Karpas-422 (cell line): ENCODE results near the gene MFF. TPM values are rescaled to one million over a fixed set of nuclear protein-coding genes. Genes with fewer than 3 reads are reported as not detected.

Source experiments
- DNase-seq: peaks from one replicate; pipeline ENCODE4 v3.0.0-alpha.2; 2015
- H2AFZ ChIP-seq: fragments of 200-600 bp; sonication (generic); 2 replicates; pipeline ENCODE4 v1.6.1; 2014; ENCODE audit warnings: antibody characterized with exemption, low read length, mixed read lengths
- H3K27ac ChIP-seq: fragments of 200-600 bp; sonication (generic); 2 replicates; pipeline ENCODE4 v1.5.1; 2014; ENCODE audit warnings: mild to moderate bottlenecking, low read length, moderate library complexity
- H3K27me3 ChIP-seq: fragments of 200-600 bp; sonication (generic); 2 replicates; pipeline ENCODE4 v1.6.1; 2014; ENCODE audit warnings: low read length, mixed read lengths
- H3K36me3 ChIP-seq: fragments of 200-600 bp; sonication (generic); 2 replicates; pipeline ENCODE4 v1.6.1; 2014; ENCODE audit warnings: low read length, mixed read lengths; ENCODE audit not compliant: insufficient read depth
- H3K4me1 ChIP-seq: fragments of 200-600 bp; sonication (generic); 2 replicates; pipeline ENCODE4 v1.6.1; 2014; ENCODE audit warnings: mild to moderate bottlenecking, low read length, mixed read lengths
- H3K4me2 ChIP-seq: fragments of 200-600 bp; sonication (generic); 2 replicates; pipeline ENCODE4 v1.6.1; 2014; ENCODE audit warnings: low read length, low read depth, mild to moderate bottlenecking; ENCODE audit not compliant: poor library complexity, severe bottlenecking
- H3K4me3 ChIP-seq: fragments of 200-600 bp; sonication (generic); 2 replicates; pipeline ENCODE4 v1.5.1; 2014; ENCODE audit warnings: mild to moderate bottlenecking, antibody characterized with exemption, low read length, mixed read lengths
- H3K79me2 ChIP-seq: fragments of 200-600 bp; sonication (generic); 2 replicates; pipeline ENCODE4 v1.6.1; 2014; ENCODE audit warnings: mild to moderate bottlenecking, low read length, mixed read lengths
- H3K9ac ChIP-seq: fragments of 200-600 bp; sonication (generic); 2 replicates; pipeline ENCODE4 v1.6.0; 2014; ENCODE audit warnings: low read length
- H3K9me2 ChIP-seq: fragments of 200-600 bp; sonication (generic), shearing (Covaris generic); replicated peaks from 2 replicates; pipeline ENCODE4 v1.6.0; 2014; ENCODE audit warnings: mild to moderate bottlenecking, low read length, moderate library complexity; ENCODE audit not compliant: insufficient read depth
- H3K9me3 ChIP-seq: fragments of 300-700, 200-600 bp; sonication (generic); 2 replicates; pipeline ENCODE4 v1.6.1; 2014; ENCODE audit warnings: low read length, mixed read lengths
- H4K20me1 ChIP-seq: fragments of 200-600 bp; sonication (generic); 2 replicates; pipeline ENCODE4 v1.6.1; 2014; ENCODE audit warnings: mild to moderate bottlenecking, antibody characterized with exemption, low read length, low read depth; ENCODE audit not compliant: insufficient read depth
- total RNA-seq: library from RNA; depleted of rRNA; stranded (reverse); fragments of >200 nt; shearing (Covaris generic); gene quantifications from 2 replicates; pipeline ENCODE4 v1.2.3, GENCODE V29; 2014; ENCODE audit warnings: low replicate concordance

The MFF gene
- total RNA-seq, 1 experiment from 2014 or later: 198 TPM

DNA sequence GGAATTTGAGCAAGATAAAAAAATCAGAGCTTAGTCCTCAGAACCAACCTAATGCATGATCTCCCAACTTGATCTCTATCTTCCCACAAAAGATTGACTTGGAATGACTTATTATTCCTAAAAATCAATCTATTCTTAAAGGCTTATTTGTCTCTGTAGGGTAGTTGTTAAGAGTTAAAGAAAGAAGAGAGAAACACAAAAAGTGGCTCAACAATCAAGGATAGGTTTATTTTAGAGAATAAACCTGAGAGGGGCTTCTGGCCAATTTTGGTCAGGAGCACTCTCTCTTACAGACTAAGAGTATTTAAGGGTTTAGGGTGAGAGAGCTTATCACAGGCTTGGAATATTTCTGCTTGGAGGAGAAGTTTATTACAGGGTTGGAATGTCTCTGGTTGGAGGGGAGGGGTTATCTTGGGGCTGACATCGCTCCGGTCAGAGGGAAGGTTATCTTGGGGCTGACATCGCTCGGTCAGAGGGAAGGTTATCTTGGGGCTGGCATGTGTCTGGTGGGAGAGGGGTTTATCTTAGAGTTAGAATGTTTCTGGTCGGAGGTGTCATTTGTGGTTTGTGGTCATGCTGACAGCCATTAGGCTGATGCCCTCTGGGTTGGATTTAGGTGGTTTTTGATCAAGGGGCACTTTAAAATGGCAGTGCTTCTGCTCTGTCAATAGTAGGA, 2.4 kb upstream of the MFF start:
- Histone ChIP-seq H3K4me1 (peaks cover 24% of the 10 kb centered on the region), H3K27me3 (no peaks in the 10 kb centered on the region), H3K36me3 (no peaks in the 10 kb centered on the region), H3K9ac (no peak overlapping the region), H3K79me2 (peaks cover 30% of the 10 kb centered on the region), H2AFZ (no peak overlapping the region), H3K4me2 (no peak overlapping the region), H3K27ac (no peak overlapping the region), H4K20me1 (no peaks in the 10 kb centered on the region), H3K4me3 (no peak overlapping the region), H3K9me3 (no peaks in the 10 kb centered on the region; the same call in 1 of the 2 replicates), H3K9me2 (no peaks in the 10 kb centered on the region; the same call in 1 of the 2 replicates)
- DNase-seq: no peak

DNA sequence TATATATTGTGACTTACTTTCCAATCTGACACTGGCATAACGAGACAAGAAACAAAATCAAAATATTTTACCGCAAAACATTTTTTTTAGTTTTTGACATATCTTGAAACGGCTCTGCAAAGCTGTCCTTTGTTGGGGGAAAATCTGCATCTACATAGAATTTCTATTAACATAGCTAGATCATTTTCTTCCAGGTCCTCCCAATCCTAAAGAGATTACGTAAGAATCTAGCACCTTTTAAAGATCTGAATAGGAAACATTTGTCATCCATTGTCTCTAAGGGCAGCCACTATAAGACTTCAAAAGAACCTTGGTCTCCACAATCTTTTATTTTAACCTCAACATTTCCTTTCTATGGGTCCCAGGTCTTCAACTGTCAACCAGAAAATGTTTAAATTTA, 1.2 kb upstream of the MFF start:
- no peaks in the 10 kb centered on the region; the same call in 1 of the 2 replicates for H3K9me2 ChIP-seq
- peaks cover 42% of the 10 kb centered on the region for H3K79me2 ChIP-seq
- H4K20me1 ChIP-seq: no peaks in the 10 kb centered on the region
- H3K36me3 ChIP-seq: 0 out of 2 replicates have a peak, but pooled peaks cover 7% of the 10 kb centered on the region
- no peak overlapping the region for H2AFZ ChIP-seq
- no peak overlapping the region for H3K27ac ChIP-seq
- peak overlapping the region; percentile 90; the same call in 1 of the 2 replicates for H3K4me3 ChIP-seq
- no peak for DNase-seq
- no peaks in the 10 kb centered on the region for H3K27me3 ChIP-seq
- H3K4me2 ChIP-seq: peak overlapping the region; percentile 85
- no peak overlapping the region for H3K9ac ChIP-seq
- H3K9me3 ChIP-seq: no peaks in the 10 kb centered on the region; the same call in 1 of the 2 replicates
- H3K4me1 ChIP-seq: peaks cover 31% of the 10 kb centered on the region

DNA sequence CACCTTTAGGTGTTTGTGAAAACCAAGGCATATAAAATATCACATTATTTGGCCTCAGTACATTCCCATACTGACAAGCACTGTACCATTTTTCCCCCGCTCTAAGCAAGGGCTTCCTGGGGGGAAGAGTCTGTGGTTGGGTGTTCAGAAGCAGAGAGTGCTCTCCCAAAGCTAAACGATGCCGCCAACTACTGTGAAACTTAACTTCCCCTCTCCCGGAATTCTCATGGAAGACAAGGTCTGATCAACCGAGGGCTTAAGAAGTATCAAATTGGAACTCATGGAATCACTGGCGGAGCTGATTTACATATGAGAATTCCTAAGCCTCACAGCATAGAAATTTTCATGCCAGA, 433 bp upstream of the MFF start:
- no peak for DNase-seq
- Histone ChIP-seq H2AFZ (peak overlapping the region; percentile 85), H3K9ac (peak overlapping the region; percentile 90), H3K4me2 (peak overlapping the region; percentile 85), H3K27me3 (no peaks in the 10 kb centered on the region), H3K9me3 (no peaks in the 10 kb centered on the region; the same call in 1 of the 2 replicates), H3K4me3 (peak overlapping the region; percentile 90), H4K20me1 (no peaks in the 10 kb centered on the region), H3K9me2 (no peaks in the 10 kb centered on the region; the same call in 1 of the 2 replicates), H3K79me2 (peaks cover 50% of the 10 kb centered on the region), H3K4me1 (peaks cover 31% of the 10 kb centered on the region), H3K27ac (no peak overlapping the region), H3K36me3 (peaks cover 9% of the 10 kb centered on the region; the same call in 1 of the 2 replicates)

DNA sequence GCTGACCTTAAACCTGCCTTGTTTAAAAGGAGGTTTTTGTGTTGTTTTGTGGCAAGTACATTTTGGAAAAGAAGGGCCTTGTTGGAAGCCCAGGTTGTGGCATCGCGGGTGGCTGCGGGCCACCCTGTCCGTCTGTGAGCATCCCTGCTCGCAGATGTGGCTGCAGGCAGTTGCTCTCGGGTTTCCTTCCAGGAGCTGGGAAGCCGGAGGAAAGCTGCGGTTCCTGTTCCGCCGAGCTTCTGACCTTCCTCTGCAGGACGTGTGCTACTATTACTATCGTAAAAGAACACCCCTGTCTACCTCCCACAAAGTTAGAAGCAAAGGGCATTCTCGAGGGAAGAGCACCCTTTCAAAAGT, 766 bp downstream of the MFF start:
- H3K9me2 ChIP-seq: no peaks in the 10 kb centered on the region; the same call in 1 of the 2 replicates
- peaks cover 31% of the 10 kb centered on the region for H3K4me1 ChIP-seq
- DNase-seq: no peak
- peaks cover 62% of the 10 kb centered on the region for H3K79me2 ChIP-seq
- peak overlapping the region; percentile 90 for H3K4me3 ChIP-seq
- peak overlapping the region; percentile 54; the same call in 1 of the 2 replicates for H3K27ac ChIP-seq
- H3K27me3 ChIP-seq: no peaks in the 10 kb centered on the region
- H3K9me3 ChIP-seq: no peaks in the 10 kb centered on the region; the same call in 1 of the 2 replicates
- H3K9ac ChIP-seq: peak overlapping the region; percentile 90
- peaks cover 18% of the 10 kb centered on the region; the same call in 1 of the 2 replicates for H3K36me3 ChIP-seq
- no peaks in the 10 kb centered on the region for H4K20me1 ChIP-seq
- H2AFZ ChIP-seq: 0 out of 2 replicates have a peak overlapping the region, but pooled peaks have one; percentile 55
- peak overlapping the region; percentile 85 for H3K4me2 ChIP-seq

DNA sequence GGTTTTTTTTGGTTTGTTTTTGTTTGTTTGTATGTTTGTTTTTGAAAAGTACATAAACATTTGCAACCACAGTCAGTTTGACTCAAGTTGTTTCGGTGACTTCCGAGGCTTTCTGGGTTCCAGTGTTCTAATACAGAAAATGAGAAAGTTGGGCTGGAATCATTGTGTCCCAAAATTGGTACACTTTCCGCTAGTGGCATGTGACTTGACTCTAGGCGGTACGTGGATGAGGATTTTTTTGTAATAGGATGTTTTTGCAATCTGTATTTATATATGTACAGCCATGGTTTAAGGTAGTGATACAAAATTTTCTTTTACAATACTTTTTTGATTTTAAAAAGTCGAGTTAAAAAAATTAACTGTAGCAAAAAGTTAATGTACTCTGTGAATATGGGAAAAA, 1.7 kb downstream of the MFF start:
- Histone ChIP-seq H3K4me2 (peak overlapping the region; percentile 85), H3K36me3 (peaks cover 27% of the 10 kb centered on the region; the same call in 1 of the 2 replicates), H3K9ac (peak overlapping the region; percentile 90), H3K27ac (no peak overlapping the region), H3K9me2 (no peaks in the 10 kb centered on the region; the same call in 1 of the 2 replicates), H3K4me3 (peak overlapping the region; percentile 90), H3K79me2 (peaks cover 71% of the 10 kb centered on the region), H4K20me1 (no peaks in the 10 kb centered on the region), H3K9me3 (no peaks in the 10 kb centered on the region; the same call in 1 of the 2 replicates), H2AFZ (no peak overlapping the region), H3K27me3 (no peaks in the 10 kb centered on the region), H3K4me1 (peaks cover 31% of the 10 kb centered on the region)
- no peak for DNase-seq

DNA sequence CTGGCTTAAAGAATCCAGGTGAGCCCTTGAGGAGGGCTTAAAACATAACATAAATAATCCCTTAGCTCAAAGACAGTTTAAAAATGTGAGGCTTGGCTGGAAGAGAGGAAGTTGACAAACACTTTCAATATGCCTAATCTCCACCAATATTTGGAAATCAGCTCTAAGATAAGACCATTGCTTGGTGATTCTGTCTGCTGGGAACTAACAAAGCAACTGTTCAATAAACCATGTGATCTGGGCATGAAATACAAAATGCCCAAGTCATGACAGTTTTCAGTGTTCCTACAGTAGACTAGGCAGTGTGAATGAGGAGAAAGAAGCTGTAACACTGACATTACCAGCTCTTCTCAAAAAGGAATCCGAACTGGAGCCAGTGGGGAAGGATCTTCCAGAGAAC, 10.7 kb downstream of the MFF start:
- Histone ChIP-seq H3K79me2 (peaks cover 42% of the 10 kb centered on the region), H3K9ac (no peak overlapping the region), H4K20me1 (no peaks in the 10 kb centered on the region), H3K27ac (no peak overlapping the region), H3K27me3 (no peaks in the 10 kb centered on the region), H3K4me1 (no peaks in the 10 kb centered on the region), H3K36me3 (peaks cover 46% of the 10 kb centered on the region; the same call in 1 of the 2 replicates), H3K4me3 (no peak overlapping the region), H3K9me3 (no peaks in the 10 kb centered on the region), H3K4me2 (no peak overlapping the region), H3K9me2 (no peaks in the 10 kb centered on the region), H2AFZ (no peak overlapping the region)
- no peak for DNase-seq

DNA sequence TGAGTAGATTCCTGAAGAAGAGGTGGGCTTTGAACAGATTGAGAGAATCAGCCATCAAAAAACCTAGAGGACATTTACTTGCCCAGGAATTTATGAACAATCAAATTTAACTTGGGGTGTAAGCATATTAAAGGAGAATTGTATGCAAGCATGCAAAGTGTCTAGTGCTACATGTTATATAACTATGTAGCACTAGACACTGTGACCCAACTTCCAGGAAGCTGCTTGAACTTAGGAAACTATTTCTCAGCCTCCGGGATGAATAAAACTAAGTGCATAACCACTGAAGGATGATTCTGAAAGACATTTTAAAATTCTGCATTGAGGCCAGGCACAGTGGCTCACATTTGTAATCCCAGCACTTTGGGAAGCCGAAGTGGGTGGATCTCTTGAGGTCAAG, 12.4 kb downstream of the MFF start:
- Histone ChIP-seq H3K36me3 (peaks cover 38% of the 10 kb centered on the region; the same call in 1 of the 2 replicates), H3K4me1 (no peaks in the 10 kb centered on the region), H3K27me3 (no peaks in the 10 kb centered on the region), H3K4me2 (no peak overlapping the region), H4K20me1 (no peaks in the 10 kb centered on the region), H3K9ac (no peak overlapping the region), H3K27ac (no peak overlapping the region), H3K79me2 (peaks cover 29% of the 10 kb centered on the region), H3K4me3 (no peak overlapping the region), H2AFZ (no peak overlapping the region), H3K9me3 (no peaks in the 10 kb centered on the region), H3K9me2 (no peaks in the 10 kb centered on the region)
- DNase-seq: no peak

DNA sequence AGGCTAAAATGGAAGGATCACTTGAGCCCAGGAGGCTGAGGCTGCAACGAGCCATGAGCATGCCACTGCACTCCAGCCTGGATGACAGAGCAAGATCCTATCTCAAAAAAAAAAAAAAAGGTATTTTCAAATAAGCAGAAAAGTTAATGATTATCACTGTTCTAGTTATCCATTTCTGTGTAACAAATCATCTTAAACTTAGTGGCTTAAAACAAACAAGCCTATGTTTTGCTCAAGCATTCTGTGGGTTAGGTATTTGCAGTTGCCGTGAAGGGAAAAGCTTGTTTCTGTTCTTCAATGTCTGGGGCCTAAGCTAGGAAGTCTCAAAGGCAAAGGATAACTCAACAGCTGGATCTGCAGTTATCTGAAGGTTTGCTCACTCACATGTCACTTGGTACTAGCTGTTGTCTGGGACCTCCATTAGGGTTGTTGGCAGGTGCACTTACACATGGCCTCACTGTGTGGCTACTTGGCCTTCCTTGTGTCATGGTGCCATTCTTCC, 14.1 kb downstream of the MFF start:
- Histone ChIP-seq H3K27ac (no peak overlapping the region), H3K79me2 (peaks cover 17% of the 10 kb centered on the region), H3K9me3 (no peaks in the 10 kb centered on the region), H2AFZ (no peak overlapping the region), H4K20me1 (no peaks in the 10 kb centered on the region), H3K27me3 (no peaks in the 10 kb centered on the region), H3K4me1 (no peaks in the 10 kb centered on the region), H3K4me2 (no peak overlapping the region), H3K9me2 (no peaks in the 10 kb centered on the region), H3K4me3 (no peak overlapping the region), H3K9ac (no peak overlapping the region), H3K36me3 (peaks cover 29% of the 10 kb centered on the region; the same call in 1 of the 2 replicates)
- DNase-seq: no peak
